Thyroid gland (tissue), 4 donors: ENCODE data around the gene CPA2. TPM values are rescaled to one million over a fixed set of nuclear protein-coding genes. Genes with fewer than 3 reads are reported as not detected.

ENCODE experiments used
- DNase-seq, 2 donors: peaks; one replicate each; pipeline ENCODE4 v3.0.0-alpha.2; 2019
- H3K27ac ChIP-seq, 3 donors: fragments of 200-600 bp; sonication (generic); 1 replicate in 2 of 3; 2 replicates in 1 of 3; pipeline ENCODE4 v1.5.1; 2016 to 2019; ENCODE audit warnings: mild to moderate bottlenecking in 1 of 3, moderate library complexity in 1 of 3
- H3K27me3 ChIP-seq: fragments of 200-600 bp; sonication (generic); one replicate; pipeline ENCODE4 v1.5.1; 2019
- H3K36me3 ChIP-seq, 2 donors: fragments of 200-600 bp; sonication (generic); one replicate each; pipeline ENCODE4 v1.5.1; 2016 to 2019
- H3K4me1 ChIP-seq, 2 donors: fragments of 200-600 bp; sonication (generic); one replicate each; pipeline ENCODE4 v1.5.1; 2017 to 2019
- H3K4me3 ChIP-seq, 3 donors: fragments of 200-600 bp; sonication (generic); replicated peaks in 1 of 3; 1 replicate in 2 of 3; 2 replicates in 1 of 3; pipeline ENCODE4 v1.5.1; 2016; ENCODE audit warnings: mild to moderate bottlenecking in 1 of 3
- H3K9me3 ChIP-seq: fragments of 200-600 bp; sonication (generic); one replicate; pipeline ENCODE4 v1.5.1; 2017
- CTCF ChIP-seq, 6 experiments: fragments of 200-600 bp in 3 of 6; fragments of 450-650 bp in 3 of 6; sonication (generic) in 3 of 6; IDR thresholded peaks; one replicate each; pipeline ENCODE4 v1.5.1; 2016 to 2019; ENCODE audit warnings: antibody characterized with exemption in 6 of 6, mild to moderate bottlenecking in 2 of 6, inconsistent platforms in 1 of 6, moderate library complexity in 1 of 6
- POLR2A ChIP-seq, 2 donors: fragments of 450-650 bp; IDR thresholded peaks; one replicate each; pipeline ENCODE4 v1.6.1; 2017; ENCODE audit warnings: antibody characterized with exemption in 2 of 2, mild to moderate bottlenecking in 2 of 2, moderate library complexity in 1 of 2
- WGBS, 2 donors: methylation state at CpG; one replicate each; pipeline ENCODE4 v1.1.5; 2017; 5-methylcytosine and 5-hydroxymethylcytosine counted together
- intact Hi-C: fragments of 100-400 bp; cut with DNase I; formaldehyde crosslinking; loops from one replicate; pipeline ENCODE4 v1.15.1; 2023
- total RNA-seq, 4 donors: library from RNA; depleted of rRNA; stranded (reverse); fragments of >200 nt; gene quantifications; one replicate each; pipeline ENCODE4 v1.2.3, GENCODE V29; 2016

The CPA2 gene
- total RNA-seq, 4 donors from 2014 or later, result not detected

DNA sequence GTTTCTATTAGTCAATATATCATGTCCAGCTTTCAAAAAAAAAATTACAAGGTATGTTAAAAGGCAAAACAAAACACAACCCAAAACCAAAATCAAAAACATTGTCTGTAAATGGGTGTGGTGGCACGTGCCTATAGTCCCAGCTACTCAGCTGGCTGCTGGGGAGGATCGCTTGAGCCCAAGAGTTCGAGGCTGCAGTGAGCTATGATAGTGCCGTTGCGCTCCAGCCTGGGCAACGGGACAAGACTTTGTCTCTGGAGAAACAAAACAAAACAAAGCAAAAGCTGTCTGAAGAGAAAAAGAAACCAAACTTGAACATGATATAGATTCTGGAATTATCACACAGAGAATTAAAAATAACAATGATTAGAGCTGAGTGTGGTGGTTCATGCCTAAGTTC, 67.6 kb downstream of the CPA2 start:
- H3K9me3 ChIP-seq, result no peaks in the 10 kb centered on the region
- no peaks in the 10 kb centered on the region for H3K4me1 ChIP-seq
- intact Hi-C loops, result no loop called here
- H3K4me3 ChIP-seq, result no peak overlapping the region
- DNase-seq, result no peak
- no peaks in the 10 kb centered on the region for H3K27me3 ChIP-seq
- 55 to 64% methylated on average over 6 of the region's 6 CpGs for WGBS, 2 donors
- H3K36me3 ChIP-seq, result no peaks in the 10 kb centered on the region
- TF ChIP-seq CTCF (IDR thresholded peaks at IDR 0.05) (no peak), POLR2A (IDR thresholded peaks at IDR 0.05) (no peak)
- H3K27ac ChIP-seq, result no peak overlapping the region

GRCh38 chr7:130337410-130337971, 70.8 kb downstream of the CPA2 start:
- H3K4me1 ChIP-seq, result no peaks in the 10 kb centered on the region
- TF ChIP-seq POLR2A (IDR thresholded peaks at IDR 0.05) (no peak), CTCF (IDR thresholded peaks at IDR 0.05) (no peak)
- intact Hi-C loops, result no loop called here
- H3K27ac ChIP-seq, result no peak overlapping the region
- H3K36me3 ChIP-seq, result no peaks in the 10 kb centered on the region
- WGBS, 2 donors, result 72 to 80% methylated on average over 4 to 6 of the region's 6 CpGs
- no peak overlapping the region for H3K4me3 ChIP-seq
- H3K27me3 ChIP-seq, result no peaks in the 10 kb centered on the region
- DNase-seq, result no peak
- H3K9me3 ChIP-seq, result no peaks in the 10 kb centered on the region

- Histone ChIP-seq H3K36me3 (no peaks in the 10 kb centered on the region), H3K4me1 (no peaks in the 10 kb centered on the region), H3K27me3 (no peaks in the 10 kb centered on the region), H3K27ac (no peak overlapping the region), H3K4me3 (no peak overlapping the region), H3K9me3 (no peaks in the 10 kb centered on the region)
- intact Hi-C loops, result no loop called here
- TF ChIP-seq CTCF (IDR thresholded peaks at IDR 0.05) (no peak), POLR2A (IDR thresholded peaks at IDR 0.05) (no peak)
- no peak for DNase-seq
- 89 to 93% methylated on average over 3 of the region's 3 CpGs for WGBS, 2 donors
These were observed 71.6 kb downstream of the CPA2 start for GRCh38 chr7:130338233-130338632.

Other genes starting within 250 kb of the CPA2 start
- gene ZC3HC1, start 215.5 kb upstream of the CPA2 start, total RNA-seq, result 10 to 100 TPM; 11.8 to 17.9 (median 16.7) TPM
- gene KLHDC10, start 196.3 kb upstream of the CPA2 start, total RNA-seq, result 10 to 100 TPM; 27.4 to 41.6 (median 30.8) TPM
- gene TMEM209, start 61.5 kb upstream of the CPA2 start, total RNA-seq, result 10 to 100 TPM; 19.5 to 28.0 (median 24.5) TPM
- gene SSMEM1, start 59.0 kb upstream of the CPA2 start, total RNA-seq, result not detected
- gene CPA4, start 26.3 kb downstream of the CPA2 start, total RNA-seq, result not detected
- not detected for gene CPA5, start 78.0 kb downstream of the CPA2 start, total RNA-seq
- 1 to 10 TPM in 1 of 4 donors, not detected in 3; 1.3 TPM for gene CPA1, start 113.6 kb downstream of the CPA2 start, total RNA-seq
- gene CEP41, start 174.2 kb downstream of the CPA2 start, total RNA-seq, result 10 to 100 TPM in 1 of 4 donors, 1 to 10 TPM in 3; 3.1 to 10.7 (median 7.9) TPM
- 10 to 100 TPM; 20.7 to 29.8 (median 25.5) TPM for gene MEST, start 225.2 kb downstream of the CPA2 start, total RNA-seq